DOHH2 (cell line): ENCODE results near the gene SLC16A1.
"Not testable (repeated sequence)": the region's sequence is repeated elsewhere in the genome, so short reads cannot be mapped to it uniquely, and the experiment has no call there.

Source experiments
- H3F3A ChIP-seq: fragments of 200-600 bp; sonication (generic), shearing (Covaris generic); 2 replicates; pipeline ENCODE4 v1.6.0; 2016; ENCODE audit warnings: antibody characterized with exemption, mild to moderate bottlenecking; ENCODE audit not compliant: control insufficient read depth, insufficient read depth
- H3K27ac ChIP-seq: fragments of 200-600 bp; sonication (generic); 2 replicates; pipeline ENCODE4 v1.5.1; 2014; ENCODE audit warnings: low read depth, mild to moderate bottlenecking, low read length, moderate library complexity
- H3K27me3 ChIP-seq: fragments of 200-600 bp; sonication (generic); 2 replicates; pipeline ENCODE4 v1.6.1; 2014; ENCODE audit warnings: mild to moderate bottlenecking, low read length, mixed read lengths; ENCODE audit not compliant: control insufficient read depth
- H3K36me3 ChIP-seq: fragments of 200-600 bp; sonication (generic); 2 replicates; pipeline ENCODE4 v1.6.1; 2014; ENCODE audit warnings: mild to moderate bottlenecking, low read length, moderate library complexity, mixed read lengths; ENCODE audit not compliant: control insufficient read depth
- H3K4me1 ChIP-seq: fragments of 200-600 bp; sonication (generic); 2 replicates; pipeline ENCODE4 v1.6.1; 2014; ENCODE audit warnings: mild to moderate bottlenecking, low read length, mixed read lengths; ENCODE audit not compliant: control insufficient read depth
- H3K4me2 ChIP-seq: fragments of 200-600 bp; sonication (generic); 2 replicates; pipeline ENCODE4 v1.6.0; 2014; ENCODE audit warnings: mild to moderate bottlenecking, low read length, moderate library complexity
- H3K4me3 ChIP-seq: fragments of 200-600 bp; sonication (generic); 2 replicates; pipeline ENCODE4 v1.5.1; 2014; ENCODE audit warnings: mild to moderate bottlenecking, low read length, mixed read lengths
- H3K79me2 ChIP-seq: fragments of 200-600 bp; sonication (generic); 2 replicates; pipeline ENCODE4 v1.6.1; 2014; ENCODE audit warnings: mild to moderate bottlenecking, low read length, mixed read lengths; ENCODE audit not compliant: control insufficient read depth
- H3K9me2 ChIP-seq: fragments of 200-600 bp; sonication (generic); replicated peaks from 2 replicates; pipeline ENCODE4 v1.6.1; 2014; ENCODE audit warnings: mild to moderate bottlenecking, low read length, mixed read lengths; ENCODE audit not compliant: control insufficient read depth
- H3K9me3 ChIP-seq: fragments of 200-600 bp; sonication (generic); 2 replicates; pipeline ENCODE4 v1.6.1; 2014; ENCODE audit warnings: antibody characterized with exemption, low read length, mixed read lengths; ENCODE audit not compliant: control insufficient read depth, insufficient read depth
- H4K20me1 ChIP-seq: fragments of 200-600 bp; sonication (generic); 2 replicates; pipeline ENCODE4 v1.6.0; 2014; ENCODE audit warnings: low read depth, mild to moderate bottlenecking, antibody characterized with exemption, low read length, moderate library complexity; ENCODE audit not compliant: control insufficient read depth, insufficient read depth
- CTCF ChIP-seq: fragments of 200-600 bp; sonication (generic); IDR thresholded peaks from one replicate; pipeline ENCODE4 v1.5.1; 2014; ENCODE audit warnings: antibody characterized with exemption, mild to moderate bottlenecking, low read depth, low read length; ENCODE audit not compliant: poor library complexity, severe bottlenecking
- EZH2phosphoT487 ChIP-seq: fragments of 200-600 bp; sonication (generic); IDR thresholded peaks from 2 replicates; pipeline ENCODE4 v1.6.1; 2017; ENCODE audit warnings: borderline replicate concordance, mild to moderate bottlenecking, antibody characterized with exemption, low read length, moderate library complexity, mixed read lengths

The SLC16A1 gene

GRCh38 chr1:112982853-112983536 is 27.0 kb upstream of the SLC16A1 start:
- peaks cover 15% of the 10 kb centered on the region for H3K4me1 ChIP-seq
- H3K36me3 ChIP-seq = no peaks in the 10 kb centered on the region
- H3K79me2 ChIP-seq = no peaks in the 10 kb centered on the region
- H3K9me3 ChIP-seq = no peaks in the 10 kb centered on the region
- H3K9me2 ChIP-seq = no peaks in the 10 kb centered on the region
- no peak overlapping the region for H3K27ac ChIP-seq
- H4K20me1 ChIP-seq = no peaks in the 10 kb centered on the region
- no peak overlapping the region for H3K4me3 ChIP-seq
- H3K4me2 ChIP-seq = peak overlapping the region; percentile 32
- no peak for TF ChIP-seq CTCF
- TF ChIP-seq EZH2phosphoT487 = no peak
- H3F3A ChIP-seq = no peaks in the 10 kb centered on the region
- no peaks in the 10 kb centered on the region for H3K27me3 ChIP-seq

GRCh38 chr1:112982328-112982727 is 26.3 kb upstream of the SLC16A1 start:
- Histone ChIP-seq H3K9me2 (no peaks in the 10 kb centered on the region), H3F3A (no peaks in the 10 kb centered on the region), H3K36me3 (no peaks in the 10 kb centered on the region), H3K9me3 (no peaks in the 10 kb centered on the region), H3K27me3 (no peaks in the 10 kb centered on the region), H3K79me2 (no peaks in the 10 kb centered on the region), H3K4me3 (no peak overlapping the region), H4K20me1 (no peaks in the 10 kb centered on the region), H3K27ac (no peak overlapping the region), H3K4me1 (peaks cover 15% of the 10 kb centered on the region), H3K4me2 (no peak overlapping the region)
- TF ChIP-seq CTCF = no peak

GRCh38 chr1:112981834-112982233 is 25.8 kb upstream of the SLC16A1 start:
- not testable (repeated sequence) for H3F3A ChIP-seq, H3K27ac ChIP-seq, H3K9me3 ChIP-seq, H4K20me1 ChIP-seq, H3K79me2 ChIP-seq, H3K9me2 ChIP-seq, H3K36me3 ChIP-seq, H3K4me3 ChIP-seq, H3K4me2 ChIP-seq, H3K27me3 ChIP-seq
- peaks cover 15% of the 10 kb centered on the region for H3K4me1 ChIP-seq

GRCh38 chr1:112981426-112981825 is 25.4 kb upstream of the SLC16A1 start:
- Histone ChIP-seq H3K4me2 (no peak overlapping the region), H3K4me3 (no peak overlapping the region)
- TF ChIP-seq CTCF = no peak

More at GRCh38 chr1:112981426-112981825, 25.4 kb upstream of the SLC16A1 start:
- no peaks in the 10 kb centered on the region for H3K79me2 ChIP-seq
- no peak overlapping the region for H3K27ac ChIP-seq
- H3K9me3 ChIP-seq = no peaks in the 10 kb centered on the region
- no peaks in the 10 kb centered on the region for H3F3A ChIP-seq
- no peaks in the 10 kb centered on the region for H3K9me2 ChIP-seq
- H3K36me3 ChIP-seq = no peaks in the 10 kb centered on the region
- H3K4me1 ChIP-seq = peaks cover 15% of the 10 kb centered on the region
- no peaks in the 10 kb centered on the region for H4K20me1 ChIP-seq
- no peaks in the 10 kb centered on the region for H3K27me3 ChIP-seq
